HG03520 (cell line): ENCODE results near the gene CPSF7.

Source experiments
- ATAC-seq: cut with Tn5 transposase; IDR thresholded peaks from one replicate; pipeline ENCODE4 v1.9.1; 2021; ENCODE audit warnings: mild to moderate bottlenecking, moderate library complexity; ENCODE audit not compliant: unreplicated experiment

The CPSF7 gene

DNA sequence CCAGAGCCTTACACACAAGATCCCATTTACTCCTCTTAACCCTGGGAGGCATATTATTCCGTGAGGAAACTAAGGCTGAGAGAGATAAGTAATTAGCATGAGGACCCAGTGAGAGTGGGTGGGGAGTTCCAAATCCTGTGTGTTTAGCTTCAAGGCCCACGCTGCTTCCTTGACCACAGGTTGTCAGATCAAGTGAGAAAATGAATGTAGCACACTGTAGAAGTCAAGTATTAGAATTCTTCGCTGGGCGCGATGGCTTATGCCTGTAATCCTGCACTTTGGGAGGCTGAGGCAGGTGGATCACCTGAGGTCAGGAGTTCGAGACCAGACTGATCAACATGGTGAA lies 71.9 kb downstream of the CPSF7 start:
- ATAC-seq = no peak

DNA sequence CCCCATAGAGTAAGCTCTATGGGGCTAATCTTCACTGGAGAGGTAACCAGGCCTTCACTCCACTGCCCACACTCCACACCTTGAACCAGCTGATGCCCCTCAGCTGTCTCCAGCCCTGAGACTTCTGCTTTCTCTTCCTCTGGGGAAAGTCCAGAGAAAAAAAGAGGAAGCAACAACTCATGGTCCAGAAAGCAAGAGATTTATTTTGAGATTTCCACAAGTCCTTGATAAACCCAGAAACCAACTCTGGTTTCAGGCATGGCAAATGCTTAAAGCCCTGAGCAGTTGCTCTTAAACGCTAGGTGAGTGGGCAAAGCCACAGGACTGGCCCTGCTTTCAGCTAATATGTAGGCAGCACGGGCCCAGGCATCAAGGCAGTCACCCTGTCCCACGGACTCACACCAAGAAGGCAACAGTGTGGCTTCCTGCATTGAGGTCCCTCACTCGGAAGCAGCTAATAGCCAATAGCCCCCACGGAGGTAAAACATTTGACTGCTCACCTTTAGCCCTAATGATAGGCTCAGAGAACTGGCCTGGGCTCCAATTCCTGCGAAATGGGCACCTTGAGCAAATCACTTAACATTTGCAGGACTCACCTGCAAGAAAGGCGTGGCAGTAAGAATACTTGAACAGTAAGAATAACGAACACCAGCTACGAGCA lies 72.4 kb downstream of the CPSF7 start:
- no peak for ATAC-seq

- no peak for ATAC-seq
Measured at GRCh38 chr11:61356706-61357105, 73.1 kb downstream of the CPSF7 start.

DNA sequence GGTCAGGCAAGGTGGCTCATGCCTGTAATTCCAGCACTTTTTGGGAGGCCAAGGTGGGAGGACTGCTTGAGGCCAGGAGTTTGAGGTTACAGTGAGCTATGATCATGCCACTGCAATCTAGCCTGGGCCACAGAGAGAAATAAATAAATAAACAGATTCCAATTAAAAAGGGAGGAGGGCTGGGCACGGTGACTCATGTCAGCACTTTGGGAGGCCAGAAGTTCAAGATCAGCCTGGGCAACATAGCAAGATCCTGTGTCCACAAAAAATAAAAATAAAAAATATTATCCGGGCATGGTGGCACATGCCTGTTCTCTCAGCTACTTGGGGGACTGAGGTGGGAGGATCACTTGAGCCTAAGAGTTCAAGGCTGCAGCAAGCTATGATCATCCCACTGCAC lies 75.6 kb downstream of the CPSF7 start:
- no peak for ATAC-seq

- no peak for ATAC-seq
Measured at GRCh38 chr11:61353131-61354067, 76.4 kb downstream of the CPSF7 start.
